Stimulated activated CD4-positive, alpha-beta T cell treated with anti-CD3 and anti-CD28 coated beads, TNF-alpha, amount 100 ng/mL, for 48 hours (primary cell): ENCODE data around the gene SETBP1.

ENCODE experiments used
- DNase-seq, 3 donors: peaks; one replicate each; pipeline ENCODE4 v3.0.0-alpha.2; 2020; ENCODE audit warnings: low read depth in 3 of 3

SETBP1 gene

DNA sequence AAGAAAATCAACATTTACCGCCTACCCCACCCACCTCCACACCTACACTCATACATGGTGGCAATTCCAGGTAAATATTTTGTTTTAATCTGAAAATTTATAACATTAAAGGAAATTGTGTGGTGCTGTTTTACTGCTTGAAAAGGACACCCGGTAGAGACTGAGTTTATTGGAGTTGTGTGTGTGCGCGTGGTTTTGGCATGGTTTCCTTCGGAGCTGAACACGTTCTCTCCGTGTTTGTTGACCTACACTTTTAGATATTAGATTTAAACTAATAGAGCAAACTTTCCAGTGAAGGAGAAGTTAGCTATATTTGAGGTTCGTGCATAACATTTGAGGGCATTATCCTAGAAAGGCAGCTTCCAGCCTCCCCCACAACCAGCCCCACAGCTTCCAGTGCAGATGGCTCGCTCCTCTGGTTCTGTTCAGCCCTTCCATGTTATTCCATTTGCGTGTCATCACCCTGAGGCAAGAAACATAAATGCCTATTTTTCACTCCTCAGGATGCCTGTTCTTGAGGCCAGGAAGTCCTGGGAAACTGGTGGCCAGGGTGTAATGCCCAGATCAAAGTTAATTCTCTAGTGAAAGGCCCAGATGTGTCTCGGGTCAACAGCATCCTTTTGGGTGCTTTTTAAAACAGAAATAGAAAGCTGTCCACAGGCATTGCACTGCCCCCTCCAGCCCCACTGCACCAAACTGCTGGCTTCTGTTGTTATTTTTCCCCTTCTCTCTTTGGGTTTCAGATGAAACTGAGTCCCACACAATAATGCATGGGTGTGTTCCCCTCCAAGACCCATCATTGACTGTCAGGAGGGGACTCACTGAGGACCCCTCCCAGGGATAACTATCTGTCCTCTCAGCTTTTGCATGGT lies 190.2 kb downstream of the SETBP1 start:
- DNase-seq = no peak

- DNase-seq = no peak
These were observed 191.1 kb downstream of the SETBP1 start for GRCh38 chr18:44871771-44872170.

DNA sequence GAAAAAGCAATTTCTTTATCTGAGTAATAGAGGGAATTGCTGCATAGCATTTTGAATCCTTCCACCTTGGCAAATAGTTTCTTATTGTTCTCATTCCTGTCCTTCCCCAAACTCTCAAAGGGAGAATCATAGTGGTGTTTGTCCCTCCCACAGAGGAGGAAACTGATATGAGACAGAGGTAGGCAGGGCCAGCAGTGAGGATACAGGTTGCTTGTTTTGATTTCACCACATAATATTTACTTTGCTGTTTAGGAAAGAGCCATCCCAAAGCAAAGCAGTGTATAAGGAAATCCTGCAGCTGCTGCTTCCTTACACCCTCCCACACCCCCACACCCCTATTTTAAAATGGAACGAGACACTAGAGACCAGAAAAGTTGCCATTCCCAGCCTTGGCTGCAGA lies 195.3 kb downstream of the SETBP1 start:
- DNase-seq = no peak

DNA sequence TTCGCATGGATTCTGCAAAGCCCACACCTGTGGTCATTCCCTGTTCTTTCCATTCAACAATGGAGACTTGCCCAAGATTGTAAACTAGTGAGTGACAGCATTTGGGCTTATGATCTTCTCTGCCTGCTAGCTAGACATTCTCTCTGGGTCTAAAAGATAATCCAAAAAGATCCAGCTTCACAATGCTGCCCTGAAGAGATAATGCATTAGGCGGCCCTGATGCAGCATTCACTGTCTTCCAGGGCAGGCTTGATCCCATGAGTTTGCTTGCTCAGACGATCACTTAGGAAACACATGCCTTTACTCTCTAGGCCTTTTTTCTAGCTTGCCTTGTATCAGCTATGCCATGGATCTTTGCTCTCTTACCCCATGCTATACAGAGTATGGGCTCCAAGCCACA lies 196.1 kb downstream of the SETBP1 start:
- no peak for DNase-seq

DNA sequence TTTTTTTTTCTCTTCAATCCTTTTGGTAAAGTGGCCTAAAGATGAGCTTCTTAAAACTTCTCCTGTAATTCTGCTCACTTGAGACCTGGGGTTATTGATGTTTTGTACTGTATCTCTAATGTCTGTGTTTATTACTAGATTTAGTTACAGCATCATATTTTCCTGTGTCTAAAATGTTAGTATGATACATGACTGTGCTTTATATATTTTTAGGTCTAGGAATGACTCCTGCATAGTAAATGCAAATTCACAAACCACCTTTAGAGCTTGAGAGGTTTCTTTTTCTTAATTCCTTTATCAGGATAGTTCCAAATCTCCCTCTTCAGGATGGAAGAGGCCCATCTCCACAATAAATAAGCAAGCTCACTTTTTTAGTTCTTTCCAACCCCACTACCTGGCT lies 197.6 kb downstream of the SETBP1 start:
- DNase-seq = no peak

DNA sequence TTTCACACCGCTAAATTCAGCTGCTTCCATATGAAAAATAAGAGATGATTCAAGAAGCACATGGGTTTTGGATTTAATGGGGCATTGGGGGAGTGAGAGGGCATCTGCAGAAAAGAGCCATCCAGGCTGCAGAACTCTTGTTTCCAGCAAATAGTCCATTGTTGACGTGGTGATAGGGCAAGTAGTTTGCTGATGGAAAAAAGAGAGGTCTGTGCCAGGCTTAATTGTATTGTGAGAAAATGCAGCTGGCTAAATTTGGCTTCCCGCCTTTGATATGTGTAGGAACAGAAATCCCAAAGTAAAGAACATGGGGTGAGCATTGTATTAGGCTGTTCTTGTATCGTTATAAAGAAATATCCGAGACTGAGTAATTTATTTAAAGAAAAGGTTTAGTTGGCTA lies 199.5 kb downstream of the SETBP1 start:
- no peak for DNase-seq

- no peak for DNase-seq
These were observed 200.9 kb downstream of the SETBP1 start for GRCh38 chr18:44881461-44882162.

DNA sequence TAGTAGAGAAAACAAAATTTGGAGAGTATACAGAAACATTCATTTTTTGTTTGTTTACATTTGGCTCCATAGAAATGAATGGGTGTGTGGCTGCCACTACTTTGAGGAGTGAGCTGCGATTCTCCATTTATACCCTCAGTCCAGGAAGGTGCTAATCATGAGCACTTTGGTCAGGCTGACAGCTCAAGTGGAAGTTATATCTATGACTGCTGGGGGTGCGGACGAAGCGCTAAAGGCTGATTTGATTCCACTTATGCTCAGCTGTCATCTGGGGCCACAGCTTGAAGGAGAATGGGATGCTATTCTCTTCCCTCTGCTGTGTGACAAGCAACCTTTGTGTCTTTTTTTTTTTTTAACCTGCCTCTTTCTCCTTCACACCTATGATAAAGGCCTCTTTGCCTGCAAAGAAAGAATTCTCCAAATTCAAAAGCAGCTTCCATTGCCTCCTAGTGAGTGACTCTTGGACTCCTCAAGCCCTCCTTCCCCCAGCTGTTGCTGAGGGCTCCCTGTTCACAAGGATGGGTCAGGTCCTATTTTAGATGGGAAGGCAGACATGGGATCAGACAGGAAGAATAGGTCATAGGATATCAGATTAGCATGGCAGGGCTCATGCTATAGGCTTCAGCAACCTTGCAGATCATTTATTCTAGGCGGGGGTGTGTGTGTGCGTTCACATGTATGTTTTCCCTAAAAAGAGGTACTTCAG lies 201.6 kb downstream of the SETBP1 start:
- DNase-seq = no peak

GRCh38 chr18:44883671-44884070 lies 203.0 kb downstream of the SETBP1 start:
- no peak for DNase-seq

DNA sequence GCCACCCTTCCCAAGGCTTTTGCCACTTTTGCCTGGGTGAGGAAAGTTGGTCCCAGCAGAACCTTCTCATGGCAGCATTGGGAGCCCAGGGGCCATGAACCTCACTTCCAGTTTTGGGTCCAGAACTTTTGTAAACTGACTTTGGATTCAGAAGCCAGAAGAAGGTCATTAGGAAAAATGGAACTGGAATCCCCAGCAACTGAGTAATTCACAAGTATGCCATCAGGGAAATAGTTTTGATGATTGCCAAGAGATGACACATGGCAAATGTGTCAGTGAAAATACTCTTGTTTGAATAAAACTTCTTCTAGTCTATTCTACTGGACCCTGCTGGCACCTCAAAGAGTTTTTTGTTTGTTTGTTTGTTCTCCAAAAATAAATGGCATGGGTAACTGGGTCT lies 203.7 kb downstream of the SETBP1 start:
- DNase-seq = no peak

DNA sequence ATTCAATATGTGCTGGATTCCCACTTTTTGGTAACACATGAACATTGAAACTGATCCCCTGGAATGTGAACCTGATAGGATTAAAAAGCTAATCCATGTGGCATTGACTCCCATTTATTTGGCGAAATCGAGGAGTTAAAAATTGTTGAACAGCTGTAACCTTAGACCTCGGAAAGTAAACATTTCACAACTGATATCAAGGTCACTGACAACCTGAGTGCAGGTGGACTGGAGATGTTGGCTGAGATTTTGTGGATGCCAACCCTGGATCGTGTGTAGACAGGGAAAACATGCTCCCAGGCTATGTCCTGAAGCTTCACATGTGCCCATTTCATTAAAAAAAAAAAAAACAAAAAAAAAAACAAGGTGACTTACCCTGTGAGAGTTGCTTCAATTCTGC lies 204.8 kb downstream of the SETBP1 start:
- no peak for DNase-seq

DNA sequence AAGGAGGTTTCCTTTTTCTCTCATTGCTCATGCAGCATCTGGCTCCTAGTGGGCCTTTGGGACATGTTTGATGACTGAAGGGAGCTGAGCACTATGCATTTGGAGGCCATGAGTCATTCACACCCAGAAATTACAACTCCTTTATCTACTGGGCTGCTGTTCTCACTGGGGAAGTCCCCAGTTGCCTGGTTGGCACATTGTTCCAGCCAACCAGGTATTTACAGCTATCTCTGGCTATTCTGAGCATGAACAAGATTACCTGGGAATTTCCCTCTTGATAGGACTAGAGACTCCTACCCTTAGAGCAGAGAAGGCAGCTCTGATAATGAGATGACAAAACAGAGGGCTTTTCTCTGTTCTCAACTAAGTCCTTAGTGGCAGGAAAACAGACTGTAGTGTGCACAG lies 206.5 kb downstream of the SETBP1 start:
- peak; percentile 24 to 56 (median 34) for DNase-seq

GRCh38 chr18:44889111-44889510 lies 208.4 kb downstream of the SETBP1 start:
- no peak for DNase-seq

DNA sequence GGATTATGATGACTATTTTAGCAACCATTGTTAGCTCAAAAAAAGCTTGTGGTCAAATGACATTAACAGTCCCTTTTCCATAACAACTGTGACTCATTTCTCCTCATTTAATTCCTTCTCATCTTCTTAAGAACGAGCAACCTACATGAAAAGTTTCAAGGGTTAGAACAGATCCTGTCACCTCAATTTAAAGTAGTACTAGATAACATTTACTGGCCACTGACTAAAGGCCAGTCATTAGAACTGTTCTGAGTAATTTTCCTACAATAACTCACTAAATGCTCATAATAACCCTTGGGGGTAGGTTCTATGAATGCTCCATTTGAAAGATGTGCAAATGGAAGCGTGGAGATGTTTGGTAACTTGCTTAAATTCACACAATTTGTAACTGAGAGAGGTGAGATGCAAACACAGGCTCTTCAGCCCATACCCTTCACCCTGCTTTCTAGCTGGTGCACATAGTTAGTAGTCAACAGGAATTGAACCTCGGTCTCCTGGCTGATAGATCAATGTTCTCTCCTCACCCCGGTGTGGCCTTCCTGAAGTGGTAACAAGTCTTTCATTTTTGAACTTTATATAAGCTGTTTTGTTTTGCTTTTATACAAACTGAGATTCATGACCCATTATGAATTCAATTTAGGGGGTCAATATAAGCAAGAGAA lies 212.5 kb downstream of the SETBP1 start:
- no peak for DNase-seq

DNA sequence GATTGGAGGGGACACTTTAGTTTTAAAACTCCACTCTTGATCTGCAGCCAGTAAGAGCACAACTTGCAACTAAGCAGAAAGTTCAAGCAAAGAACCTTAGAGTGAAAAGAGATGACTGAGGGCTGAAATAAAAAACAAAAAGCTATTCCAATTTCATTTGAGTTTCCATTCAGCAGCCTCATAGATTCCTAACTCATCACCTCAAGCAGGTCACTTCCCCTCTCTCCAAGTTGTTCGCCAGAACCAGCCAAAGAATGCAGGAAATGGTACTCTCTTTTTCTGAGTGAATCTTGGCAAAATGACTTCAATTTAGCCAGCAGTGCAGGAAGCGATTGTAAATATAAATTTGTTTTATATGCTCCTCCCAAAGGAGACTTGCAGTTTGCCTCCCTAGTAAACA lies 213.3 kb downstream of the SETBP1 start:
- DNase-seq = no peak

DNA sequence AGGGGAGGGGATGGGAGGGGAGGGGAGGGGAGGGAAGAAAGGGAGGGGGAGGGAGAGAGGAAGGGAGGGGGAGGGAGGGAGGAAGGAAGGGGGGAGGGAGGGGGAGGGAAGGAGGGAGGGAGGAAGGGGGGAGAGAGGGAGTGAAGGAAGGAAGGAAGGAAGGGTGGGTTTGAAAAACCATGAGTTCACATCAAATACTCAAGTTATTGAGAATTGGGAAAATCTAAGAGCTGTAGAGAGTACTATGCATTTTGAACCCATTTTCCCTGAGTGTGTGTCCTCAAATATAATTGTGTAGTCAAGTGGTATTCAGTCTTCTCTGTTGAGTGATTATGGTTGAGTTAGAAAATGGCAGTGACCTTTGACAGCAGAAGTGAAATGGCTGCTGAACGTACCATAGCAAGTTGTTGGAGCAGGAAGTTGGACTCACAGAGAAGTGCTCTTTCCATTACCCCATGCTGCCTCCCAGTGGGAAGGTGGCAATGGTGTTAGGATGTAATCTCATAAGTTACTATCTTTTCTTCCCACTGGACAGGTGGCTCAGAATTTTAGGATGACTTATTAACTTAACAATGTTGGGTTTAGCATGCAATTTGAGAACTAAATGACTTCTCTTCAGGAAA lies 214.6 kb downstream of the SETBP1 start:
- no peak for DNase-seq

DNA sequence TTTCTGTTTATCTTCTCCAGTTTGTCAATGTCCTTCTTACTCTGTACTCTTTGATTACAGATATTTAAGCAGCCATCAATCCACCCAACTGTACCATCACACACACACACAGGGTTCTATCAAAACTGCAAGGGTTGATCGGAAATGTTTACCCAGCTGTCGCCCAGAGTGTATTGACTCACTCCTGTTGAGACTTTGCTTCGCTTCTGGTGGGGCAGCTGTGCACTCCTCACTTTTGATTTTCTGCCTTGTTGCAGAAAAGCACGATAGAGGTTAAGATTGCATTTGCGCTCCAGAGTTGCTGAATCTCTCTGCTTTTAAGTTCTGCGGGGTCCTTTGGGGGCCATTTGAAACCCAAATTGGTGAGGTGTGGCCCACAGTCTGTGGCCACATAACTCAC lies 216.2 kb downstream of the SETBP1 start:
- no peak for DNase-seq

DNA sequence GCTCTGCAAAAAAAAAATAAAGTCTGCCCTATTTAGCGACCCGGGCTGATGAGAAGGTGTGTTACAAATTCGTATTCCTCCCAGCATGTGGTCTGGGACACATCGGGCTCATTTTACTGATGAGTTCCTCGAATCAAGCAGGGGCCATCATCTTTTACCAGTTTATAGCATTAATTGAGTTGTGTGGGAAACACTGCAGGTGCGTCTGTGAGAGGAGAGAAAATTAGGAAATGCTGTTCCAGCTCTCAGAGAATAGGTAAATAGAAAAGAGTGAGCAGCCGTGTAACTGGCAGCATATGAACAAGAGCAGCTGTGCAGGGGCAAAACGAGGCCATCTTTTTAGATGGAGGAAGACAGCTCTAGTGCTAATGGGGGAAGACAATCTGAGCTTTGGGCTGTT lies 216.7 kb downstream of the SETBP1 start:
- no peak for DNase-seq

- DNase-seq = no peak
These were observed 217.1 kb downstream of the SETBP1 start for GRCh38 chr18:44897816-44898215.

DNA sequence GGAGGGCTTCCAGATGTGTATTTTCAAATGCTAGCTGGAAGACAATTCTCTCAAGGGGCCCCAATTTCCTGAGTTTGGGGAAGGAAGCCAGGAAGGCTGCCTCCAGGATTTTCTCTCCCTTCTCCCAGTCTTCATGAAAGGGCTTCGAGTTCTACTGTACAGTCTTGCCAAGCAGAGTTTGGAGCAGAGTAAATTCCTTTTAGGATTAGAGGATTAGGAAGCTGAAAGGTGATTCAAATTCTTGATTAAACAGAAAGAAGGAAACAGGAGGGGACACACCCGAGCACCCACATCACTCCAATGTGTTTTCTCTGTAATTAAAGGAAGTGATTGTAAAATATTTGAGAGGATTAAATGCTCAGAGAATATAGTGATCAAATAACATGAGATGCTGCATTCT lies 217.8 kb downstream of the SETBP1 start:
- no peak for DNase-seq

DNA sequence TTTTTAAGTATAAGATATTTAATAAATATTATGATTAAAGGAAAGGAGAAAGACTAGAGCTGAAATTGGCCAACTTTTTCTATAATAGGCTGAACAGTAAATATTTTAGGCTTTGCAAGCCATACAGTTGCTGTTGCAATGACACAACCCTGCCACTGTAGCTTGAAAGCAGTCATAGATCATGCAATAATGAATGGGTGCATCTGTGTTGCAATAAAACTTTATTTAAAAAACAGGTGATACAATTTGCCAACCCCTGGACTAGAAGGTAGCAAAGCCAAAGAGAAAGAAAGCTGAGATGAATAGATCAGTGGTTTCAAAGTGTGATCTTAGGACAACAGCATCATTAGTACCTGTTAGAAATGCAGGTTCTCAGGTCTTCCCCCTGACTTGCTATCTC lies 219.1 kb downstream of the SETBP1 start:
- DNase-seq = no peak

- no peak for DNase-seq
These were observed 219.9 kb downstream of the SETBP1 start for GRCh38 chr18:44900627-44901026.
